NCI-H1694 treated with DMSO at 0.1 percent for 48 hours (cell line): ENCODE results near the gene PTPRU.

Experiments used
- DNase-seq: peaks from one replicate; lab custom pipeline; 2025; lab: John Stamatoyannopoulos, UW

Gene PTPRU

DNA sequence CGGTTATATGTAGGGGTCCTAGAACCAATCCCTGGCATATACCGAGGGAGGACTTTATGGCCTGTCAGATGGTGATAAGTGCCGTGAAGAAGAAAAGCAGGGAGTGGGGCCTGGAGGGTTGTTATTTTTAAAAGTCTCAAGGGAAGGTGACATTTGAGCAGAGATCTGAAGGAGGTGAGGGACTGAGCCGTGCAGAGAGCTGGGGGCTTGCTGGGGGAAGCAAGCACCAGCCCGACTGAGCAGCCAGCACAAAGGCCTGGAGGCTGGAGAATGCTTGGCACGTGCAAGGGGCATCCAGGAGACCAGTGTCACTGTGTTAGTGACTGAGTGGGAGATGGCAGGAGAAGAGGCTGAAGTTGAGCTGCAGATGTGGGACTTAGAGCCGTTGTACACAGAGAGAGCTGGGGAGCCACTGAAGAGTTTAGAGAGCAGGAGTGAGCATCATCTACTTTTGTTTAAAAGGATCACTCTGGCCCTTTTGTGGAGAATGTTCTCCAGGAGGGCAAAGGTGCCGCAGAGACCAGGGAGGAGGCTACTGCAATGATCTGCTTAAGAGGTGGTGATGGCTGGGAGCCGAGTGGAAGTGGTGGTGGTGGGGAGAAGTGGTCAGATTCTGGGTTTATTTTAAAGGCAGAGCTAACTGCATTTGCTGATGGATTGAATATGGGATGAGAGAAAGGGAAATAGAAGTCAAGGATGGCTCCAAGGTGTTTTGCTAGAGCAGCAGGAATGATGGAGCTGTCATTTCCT is 31.2 kb downstream of the PTPRU start:
- no peak for DNase-seq

DNA sequence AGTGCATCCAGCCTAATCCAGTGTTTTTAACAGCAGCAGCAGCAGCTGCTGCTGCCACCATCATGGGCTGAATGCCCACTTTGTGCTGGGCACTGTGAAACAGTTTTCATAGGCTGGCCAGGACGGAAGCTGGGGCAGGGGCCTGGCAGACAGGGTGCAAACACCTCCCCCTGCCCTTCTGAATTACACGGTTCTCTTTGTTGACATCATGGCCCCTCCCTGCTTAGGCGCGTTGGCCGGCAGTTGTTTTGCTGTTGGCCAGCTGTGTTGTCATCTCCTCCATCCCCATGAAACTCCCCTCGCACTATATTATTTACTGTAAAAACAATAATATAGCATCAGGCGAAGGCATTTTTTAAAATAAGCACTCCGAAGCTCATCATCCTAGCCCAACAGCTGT is 33.1 kb downstream of the PTPRU start:
- no peak for DNase-seq

DNA sequence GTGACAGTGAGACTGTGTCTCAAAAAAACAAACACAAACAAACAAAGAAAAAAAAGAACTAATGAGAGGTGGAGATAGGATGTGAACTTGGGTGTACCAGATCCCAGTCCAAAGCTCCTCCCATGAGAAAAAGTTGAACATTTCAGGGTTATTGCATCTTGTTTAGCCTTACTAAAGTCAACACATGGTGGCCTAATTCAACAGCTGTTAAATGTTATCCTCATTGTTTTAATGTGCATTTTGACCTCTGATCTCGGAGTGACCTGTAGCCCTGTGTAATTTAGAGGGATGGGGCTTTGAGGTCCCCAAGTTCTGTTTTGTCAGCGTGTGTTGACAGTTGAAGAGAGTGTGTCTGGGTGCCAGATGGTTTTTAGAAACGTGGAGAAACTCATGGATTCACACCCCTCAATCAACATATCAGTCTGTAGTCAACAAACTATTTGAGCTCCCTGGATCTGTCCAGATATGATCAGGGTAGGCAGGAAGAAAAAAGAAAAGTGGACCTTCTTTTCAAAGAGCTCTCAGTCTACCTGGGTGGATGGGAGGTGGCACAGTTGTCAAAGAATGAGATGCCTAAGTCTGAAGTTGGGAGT is 34.7 kb downstream of the PTPRU start:
- DNase-seq, result no peak

DNA sequence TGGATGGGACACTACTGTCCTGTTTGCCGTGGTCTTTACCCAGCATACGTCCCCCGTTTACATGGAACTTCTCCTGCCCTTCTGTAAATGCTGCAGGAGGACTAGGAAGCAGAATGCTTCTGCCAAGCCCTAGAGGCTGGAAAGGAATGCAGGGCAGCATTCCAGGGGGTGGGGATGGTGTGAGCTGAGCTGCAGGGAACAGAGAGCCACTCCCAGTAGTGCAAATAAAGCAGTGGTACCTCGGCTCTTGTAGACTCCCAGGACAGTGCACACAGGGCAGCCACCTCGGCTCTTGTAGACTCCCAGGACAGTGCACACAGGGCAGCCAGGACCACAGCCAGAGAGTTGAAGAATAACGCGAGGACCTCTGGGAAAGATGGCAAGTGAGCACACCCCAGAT is 35.4 kb downstream of the PTPRU start:
- no peak for DNase-seq

DNA sequence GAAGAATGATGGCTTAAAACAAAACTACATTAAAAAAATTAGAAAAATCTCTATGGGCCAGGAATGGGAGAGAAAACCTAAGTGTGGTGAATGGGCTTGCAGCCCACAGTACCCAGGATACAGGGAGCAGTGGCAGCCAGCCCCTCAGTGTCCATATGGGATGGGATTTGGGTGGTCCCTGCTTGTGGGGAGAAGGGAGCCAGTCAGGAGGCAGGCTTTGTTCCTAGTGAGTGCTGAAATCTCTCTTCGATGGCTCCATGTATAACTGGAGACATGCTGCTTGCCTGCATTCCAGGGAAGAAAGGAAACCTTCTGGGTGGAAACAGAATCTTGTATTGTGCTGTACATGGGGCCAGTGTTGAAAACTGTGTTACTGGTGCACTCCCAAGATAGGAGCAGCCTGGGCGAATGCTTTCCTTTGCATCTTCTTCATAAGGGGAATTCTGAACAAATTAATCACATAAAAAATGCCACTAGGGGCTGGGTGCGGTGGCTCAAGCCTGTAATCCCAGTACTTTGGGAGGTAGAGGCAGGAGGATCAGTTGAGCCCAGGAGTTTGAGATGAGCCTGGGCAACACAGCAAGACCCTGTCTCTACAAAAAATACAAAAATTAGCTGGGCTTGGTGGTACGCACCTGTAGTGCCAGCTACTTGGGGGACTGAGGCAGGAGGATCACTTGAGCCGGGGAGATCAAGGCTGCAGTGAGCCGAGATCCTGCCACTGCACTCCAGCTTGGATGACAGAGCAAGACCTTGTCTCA is 36.0 kb downstream of the PTPRU start:
- no peak for DNase-seq

DNA sequence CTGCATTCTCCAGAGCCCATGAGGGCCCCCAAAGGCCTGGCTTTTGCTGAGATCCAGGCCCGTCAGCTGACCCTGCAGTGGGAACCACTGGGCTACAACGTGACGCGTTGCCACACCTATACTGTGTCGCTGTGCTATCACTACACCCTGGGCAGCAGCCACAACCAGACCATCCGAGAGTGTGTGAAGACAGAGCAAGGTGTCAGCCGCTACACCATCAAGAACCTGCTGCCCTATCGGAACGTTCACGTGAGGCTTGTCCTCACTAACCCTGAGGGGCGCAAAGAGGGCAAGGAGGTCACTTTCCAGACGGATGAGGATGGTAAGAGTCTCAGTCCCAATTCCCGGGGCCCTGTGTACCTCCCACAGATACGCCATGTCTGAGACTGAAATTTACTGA is 39.1 kb downstream of the PTPRU start:
- DNase-seq, result no peak

DNA sequence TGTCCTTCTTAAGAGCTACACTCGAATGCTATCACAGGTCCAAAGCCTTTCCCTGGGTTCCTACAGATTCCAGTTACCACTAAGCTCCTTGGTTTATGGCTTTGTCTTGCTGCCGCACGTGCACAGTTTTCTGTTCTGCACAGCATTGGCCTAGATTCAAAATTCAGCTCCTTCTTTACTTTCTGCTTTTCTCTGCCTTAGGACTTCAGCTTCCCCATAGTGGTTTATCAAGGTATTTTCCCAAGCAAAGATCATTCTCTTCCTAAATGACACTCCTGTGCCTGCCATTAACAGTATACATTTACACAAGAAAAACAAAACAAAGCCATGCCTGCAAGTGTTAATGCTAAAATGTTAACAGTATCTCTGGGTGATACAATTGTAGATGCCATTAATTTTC is 41.8 kb downstream of the PTPRU start:
- no peak for DNase-seq

DNA sequence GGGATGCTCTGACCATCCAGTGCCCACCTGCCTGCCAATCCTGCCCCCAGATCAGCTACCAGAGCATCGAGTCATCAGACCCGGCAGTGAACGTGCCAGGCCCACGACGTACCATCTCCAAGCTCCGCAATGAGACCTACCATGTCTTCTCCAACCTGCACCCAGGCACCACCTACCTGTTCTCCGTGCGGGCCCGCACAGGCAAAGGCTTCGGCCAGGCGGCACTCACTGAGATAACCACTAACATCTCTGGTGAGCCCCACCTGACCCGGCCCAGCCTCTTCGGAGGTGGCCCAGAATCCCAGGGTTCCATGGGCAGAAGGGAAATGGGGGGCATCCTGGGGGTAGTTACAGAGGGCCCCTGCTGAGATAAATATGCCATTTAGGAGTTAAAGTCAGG is 43.1 kb downstream of the PTPRU start:
- DNase-seq, result no peak

DNA sequence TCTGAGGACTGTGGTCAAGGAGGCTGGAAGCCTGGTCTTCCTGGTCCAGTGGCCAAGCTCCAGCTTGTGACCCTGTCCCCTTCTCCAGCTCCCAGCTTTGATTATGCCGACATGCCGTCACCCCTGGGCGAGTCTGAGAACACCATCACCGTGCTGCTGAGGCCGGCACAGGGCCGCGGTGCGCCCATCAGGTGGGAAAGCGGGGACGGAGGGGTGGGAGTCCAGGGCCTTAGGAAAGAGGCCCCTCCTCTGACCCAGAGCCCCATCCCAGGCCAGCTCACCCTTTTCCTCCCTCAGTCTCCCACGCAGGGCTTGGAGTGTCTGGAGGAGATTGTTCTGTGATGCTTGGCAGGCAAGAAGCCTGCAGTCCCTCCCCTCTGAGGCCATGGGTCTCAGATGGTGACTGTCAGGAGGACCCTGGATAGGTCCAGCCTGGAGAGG is 43.6 kb downstream of the PTPRU start:
- DNase-seq, result no peak

DNA sequence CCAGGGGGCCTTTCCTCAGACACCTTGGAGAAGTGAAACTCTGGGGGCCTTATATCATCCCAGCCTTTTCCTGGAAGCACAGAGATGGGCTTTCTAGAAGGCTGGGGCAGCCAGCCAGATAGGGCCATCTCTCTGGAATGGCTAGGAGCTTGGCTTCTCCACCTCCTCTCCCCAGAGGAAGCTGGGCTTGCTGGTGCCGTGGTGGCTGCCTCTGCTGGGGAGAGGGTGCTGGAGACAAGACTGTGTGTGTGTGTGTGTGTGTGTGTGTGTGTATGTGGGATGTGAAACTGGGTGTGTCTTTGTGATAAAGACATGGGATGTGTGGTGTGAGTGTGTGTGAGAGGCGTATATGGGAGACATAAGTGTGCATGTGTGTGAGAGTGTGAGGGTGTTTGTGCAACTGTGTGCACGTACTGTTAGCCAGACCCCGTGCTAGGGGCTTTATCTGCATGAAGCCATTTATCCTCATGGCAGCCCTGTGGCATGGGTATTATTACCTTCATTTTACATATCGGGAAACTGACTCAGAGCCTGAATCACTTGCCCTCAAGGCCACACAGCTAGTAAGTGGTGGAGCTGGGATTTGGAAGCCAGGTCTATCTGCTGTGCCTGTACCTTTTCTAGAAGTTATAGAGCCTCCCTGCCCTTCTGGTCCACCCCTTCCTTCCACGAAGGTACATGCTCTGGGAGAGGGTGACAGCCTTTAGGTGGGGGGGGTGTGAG is 44.2 kb downstream of the PTPRU start:
- DNase-seq, result no peak

DNA sequence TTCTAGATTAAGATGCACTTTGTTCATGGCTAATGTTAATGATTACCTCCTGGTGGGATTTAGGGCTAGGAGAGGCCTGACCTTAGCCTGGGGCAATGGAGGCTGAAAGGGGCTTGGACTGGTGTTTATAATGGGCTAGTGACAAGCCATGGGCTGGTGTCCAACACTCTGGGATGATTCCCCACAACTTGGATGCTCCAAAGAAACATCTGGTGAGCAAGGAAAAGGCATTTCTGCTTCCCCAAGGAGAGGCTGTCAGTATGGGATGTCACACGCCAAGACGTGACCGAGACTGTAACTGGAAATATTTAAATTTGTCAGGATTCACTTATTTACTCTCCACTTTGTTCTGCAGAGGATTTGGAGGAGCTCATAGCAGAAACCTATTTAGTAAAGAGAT is 45.2 kb downstream of the PTPRU start:
- DNase-seq, result no peak

DNA sequence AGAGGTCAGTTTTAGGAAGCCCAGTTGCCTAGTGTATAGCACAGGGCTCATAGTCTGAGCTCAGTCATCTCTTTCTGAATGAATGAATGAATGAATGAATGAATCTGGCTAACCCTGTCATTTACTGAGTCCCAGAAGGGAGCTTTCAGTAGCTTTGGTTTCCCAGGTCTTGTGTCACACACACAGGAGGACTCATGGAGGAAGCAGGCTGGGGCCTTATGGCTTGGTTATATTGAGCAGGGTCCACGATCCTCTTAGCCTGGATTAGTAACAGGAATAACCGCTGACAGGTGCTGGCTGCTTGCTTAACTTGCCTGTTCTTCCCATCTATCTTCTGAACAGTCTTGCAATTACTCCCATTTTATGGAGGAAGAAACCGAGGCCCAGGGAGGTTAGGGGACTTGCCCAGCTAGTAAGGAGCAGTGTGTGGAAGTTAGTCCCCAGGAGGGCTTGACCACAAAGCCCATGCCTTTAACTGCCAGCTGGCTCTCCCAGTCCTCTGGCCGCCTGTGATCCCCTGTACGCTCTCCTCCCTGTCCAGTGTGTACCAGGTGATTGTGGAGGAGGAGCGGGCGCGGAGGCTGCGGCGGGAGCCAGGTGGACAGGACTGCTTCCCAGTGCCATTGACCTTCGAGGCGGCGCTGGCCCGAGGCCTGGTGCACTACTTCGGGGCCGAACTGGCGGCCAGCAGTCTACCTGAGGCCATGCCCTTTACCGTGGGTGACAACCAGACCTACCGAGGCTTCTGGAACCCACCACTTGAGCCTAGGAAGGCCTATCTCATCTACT is 46.0 kb downstream of the PTPRU start:
- no peak for DNase-seq

DNA sequence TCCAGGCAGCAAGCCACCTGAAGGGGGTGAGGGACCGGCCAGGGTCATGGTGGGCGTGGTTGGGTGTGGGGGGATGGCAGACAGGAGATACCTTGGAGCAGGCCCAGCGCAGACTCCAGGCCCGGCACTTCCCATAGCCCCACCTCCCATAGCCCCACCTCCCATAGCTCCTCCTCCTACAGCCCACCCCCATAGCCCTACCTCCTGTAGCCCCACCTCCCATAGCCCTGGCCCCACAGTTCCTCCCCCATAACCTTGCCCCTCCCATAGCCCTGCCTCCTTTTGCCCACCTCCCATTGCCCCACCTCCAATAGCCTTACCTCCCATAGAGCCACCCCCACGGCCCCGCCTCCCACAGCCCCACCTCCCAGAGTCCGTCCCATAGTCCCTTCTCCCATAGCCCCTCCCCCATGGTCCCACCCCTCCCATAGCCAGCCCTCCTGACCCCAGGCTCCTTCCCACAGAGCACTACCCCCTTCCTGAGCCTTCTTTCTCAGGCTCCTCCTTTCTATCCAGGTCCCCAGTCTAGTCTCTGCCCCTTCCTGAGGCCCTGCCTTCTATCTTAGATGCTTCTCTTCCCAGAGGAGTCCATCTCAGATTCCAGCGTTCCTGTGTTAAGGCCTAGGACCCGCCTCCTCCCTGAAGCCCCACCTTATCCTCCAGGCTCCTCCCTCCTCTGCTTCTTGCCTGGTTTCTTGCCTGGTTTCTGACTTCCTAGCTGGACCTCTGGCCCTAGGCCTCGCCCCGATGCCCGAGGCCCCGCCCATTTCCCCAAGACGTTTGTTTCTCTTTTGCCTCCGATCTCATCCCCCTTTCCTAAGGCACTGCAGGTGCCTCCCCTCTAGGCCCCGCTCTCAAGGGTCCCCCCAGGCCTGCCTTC is 46.8 kb downstream of the PTPRU start:
- DNase-seq, result no peak

DNA sequence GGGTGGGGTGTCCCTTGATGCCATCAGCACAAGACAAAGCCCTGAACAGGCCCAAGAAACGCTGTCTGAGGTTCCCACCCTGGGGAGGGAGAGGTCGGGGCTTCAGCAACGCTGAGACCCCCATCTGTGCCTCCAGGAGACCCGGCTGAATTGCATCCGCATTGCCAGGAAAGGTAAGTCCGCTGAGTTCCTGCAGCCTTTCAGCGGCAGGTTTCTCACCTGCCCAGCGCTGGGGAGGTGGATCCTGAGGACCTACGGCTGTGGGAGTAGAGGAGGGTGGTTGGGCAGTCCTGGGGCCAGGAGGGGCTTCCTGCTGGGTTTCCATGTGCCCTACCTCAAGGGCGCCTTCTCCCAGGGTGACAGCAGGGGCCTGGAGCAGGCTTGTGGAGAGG is 47.5 kb downstream of the PTPRU start:
- no peak for DNase-seq

DNA sequence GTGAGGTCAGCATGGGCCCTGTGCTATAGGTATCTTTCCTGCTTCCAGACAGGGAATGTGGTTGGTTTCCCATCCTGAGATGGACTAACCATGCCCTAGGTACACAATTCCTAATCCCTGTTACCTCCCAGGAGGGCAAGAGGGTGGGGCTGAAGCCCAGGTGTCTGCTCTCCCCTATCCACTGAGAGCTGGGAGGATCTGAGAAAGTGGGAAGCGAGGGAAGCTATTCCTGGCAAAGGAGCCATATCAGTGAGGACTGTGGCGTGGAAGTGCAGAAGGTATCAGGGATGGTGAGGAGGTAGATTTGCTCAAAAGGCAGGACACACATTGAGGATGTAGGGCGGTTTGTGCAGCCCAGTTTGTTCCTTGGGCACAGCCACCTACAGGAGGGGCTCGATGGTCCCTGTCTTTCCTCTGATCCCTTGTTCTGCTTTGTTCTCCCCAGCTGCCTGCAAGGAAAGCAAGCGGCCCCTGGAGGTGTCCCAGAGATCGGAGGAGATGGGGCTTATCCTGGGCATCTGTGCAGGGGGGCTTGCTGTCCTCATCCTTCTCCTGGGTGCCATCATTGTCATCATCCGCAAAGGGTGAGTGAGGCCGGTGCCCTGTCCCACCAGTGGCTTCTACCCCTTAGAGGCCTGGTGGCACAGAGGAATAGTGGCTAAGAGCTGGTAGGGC is 48.1 kb downstream of the PTPRU start:
- DNase-seq, result no peak

DNA sequence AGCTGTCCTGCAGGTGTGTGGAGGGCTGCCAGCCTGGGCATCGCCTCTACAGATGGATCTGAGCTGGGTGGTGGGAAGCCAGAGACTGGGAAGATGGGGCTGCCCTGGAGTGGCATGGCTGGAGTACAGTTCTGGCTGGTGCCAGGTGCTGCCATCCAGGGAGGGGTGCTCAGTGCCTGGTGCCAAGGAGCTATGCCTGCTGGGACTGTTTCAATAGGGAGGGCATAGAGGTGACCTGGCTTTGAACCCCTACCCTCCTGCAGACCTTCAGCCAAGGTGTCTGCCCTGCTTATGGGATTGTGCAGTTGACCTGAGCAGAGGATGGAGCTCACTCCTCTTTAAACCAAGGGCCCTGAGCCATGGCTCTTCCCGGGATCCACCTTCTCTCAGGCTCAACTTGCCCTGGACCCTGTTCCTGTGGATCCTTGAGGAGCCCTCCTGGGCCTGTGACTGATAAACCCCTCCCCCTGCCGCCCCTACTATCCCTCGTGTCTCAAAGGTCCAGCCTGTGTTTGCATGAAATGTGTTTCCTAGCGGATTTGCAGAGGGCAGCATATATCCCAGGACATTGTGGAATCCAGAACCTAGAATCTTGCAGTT is 48.7 kb downstream of the PTPRU start:
- no peak for DNase-seq

DNA sequence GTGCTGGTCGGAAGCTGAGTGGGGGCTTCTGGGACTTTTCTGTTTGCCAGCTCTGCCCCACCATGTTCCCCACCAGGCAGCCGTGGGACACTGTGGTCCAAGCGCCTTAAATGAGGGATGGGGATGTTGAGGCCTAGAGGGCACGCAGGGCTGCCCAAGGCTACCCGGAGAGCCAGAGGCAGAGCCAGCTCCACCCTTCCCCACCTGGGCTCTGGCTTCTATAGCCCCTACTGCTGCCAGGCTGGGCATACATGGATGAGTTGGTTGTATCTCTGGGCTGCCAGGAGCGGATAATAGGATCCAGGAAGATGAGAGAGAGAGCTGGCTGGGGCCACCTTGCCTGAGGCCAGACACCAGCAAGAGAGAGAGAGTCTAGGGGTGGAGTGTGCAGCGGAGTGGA is 49.4 kb downstream of the PTPRU start:
- DNase-seq, result no peak

DNA sequence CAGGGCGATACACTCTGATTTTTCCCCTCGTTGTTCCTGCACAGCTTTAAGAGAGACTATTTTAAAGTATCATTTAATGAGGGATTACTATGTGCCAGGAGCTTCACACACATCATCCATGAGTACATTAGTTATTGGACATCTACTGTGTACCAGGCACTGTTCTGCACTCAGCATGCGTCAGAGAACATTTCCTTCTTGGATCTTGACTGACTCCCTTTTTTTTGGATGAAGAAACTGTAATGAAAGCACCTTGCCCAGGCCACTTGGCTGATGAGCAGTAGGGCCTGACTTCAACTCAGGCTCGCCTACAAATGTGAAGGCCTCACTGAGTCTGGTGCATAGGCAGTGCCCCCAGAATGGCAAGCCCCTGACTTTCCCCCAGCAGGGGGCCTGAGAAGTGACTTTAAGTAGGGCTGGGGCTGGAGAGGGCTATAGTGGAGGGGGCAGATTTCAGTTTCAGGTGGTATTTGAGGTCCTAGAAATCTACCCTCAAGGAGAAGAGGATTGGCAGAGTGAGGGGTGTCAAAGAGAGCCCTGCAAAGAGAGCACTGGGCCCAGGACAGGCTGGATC is 50.0 kb downstream of the PTPRU start:
- no peak for DNase-seq

DNA sequence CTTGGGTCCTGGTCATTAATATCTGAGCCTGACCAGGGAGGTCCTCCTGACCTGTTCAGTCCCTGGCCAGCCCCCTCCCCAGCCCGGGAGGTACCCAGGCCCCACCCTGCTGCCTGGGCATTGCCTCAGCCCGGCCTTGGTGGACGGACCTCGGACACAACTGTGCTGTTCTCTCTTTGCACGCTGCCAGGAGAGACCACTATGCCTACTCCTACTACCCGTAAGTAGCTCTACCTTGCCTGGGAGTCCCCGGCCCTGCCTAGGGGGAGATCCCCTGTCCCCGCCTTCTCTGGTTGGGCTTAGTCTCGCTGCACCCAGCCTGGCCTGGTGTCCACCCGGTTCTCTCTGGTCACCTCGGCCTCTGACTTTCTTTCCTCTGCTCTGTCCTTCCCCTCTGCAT is 53.2 kb downstream of the PTPRU start:
- DNase-seq, result no peak
